GM18907 (cell line): ENCODE results near the gene MVB12B.

Experiments
- ATAC-seq: cut with Tn5 transposase; IDR thresholded peaks from one replicate; pipeline ENCODE4 v1.9.1; 2021; ENCODE audit warnings: mild to moderate bottlenecking, moderate library complexity; ENCODE audit not compliant: unreplicated experiment

Gene MVB12B

GRCh38 chr9:126486276-126486675, 159.6 kb downstream of the MVB12B start:
- no peak for ATAC-seq

GRCh38 chr9:126487856-126488255, 161.2 kb downstream of the MVB12B start:
- ATAC-seq = no peak

- no peak for ATAC-seq
These were observed 161.7 kb downstream of the MVB12B start for GRCh38 chr9:126488310-126488709.

GRCh38 chr9:126488881-126489404, 162.3 kb downstream of the MVB12B start:
- no peak for ATAC-seq

GRCh38 chr9:126489581-126490213, 163.1 kb downstream of the MVB12B start:
- ATAC-seq = no peak

- no peak for ATAC-seq
These were observed 163.6 kb downstream of the MVB12B start for GRCh38 chr9:126490214-126490631.

- no peak for ATAC-seq
These were observed 164.4 kb downstream of the MVB12B start for GRCh38 chr9:126490871-126491567.

- ATAC-seq = no peak
These were observed 164.9 kb downstream of the MVB12B start for GRCh38 chr9:126491568-126491879.

- no peak for ATAC-seq
These were observed 165.3 kb downstream of the MVB12B start for GRCh38 chr9:126491949-126492348.

GRCh38 chr9:126494264-126494663, 167.6 kb downstream of the MVB12B start:
- no peak for ATAC-seq

GRCh38 chr9:126494746-126495145, 168.1 kb downstream of the MVB12B start:
- no peak for ATAC-seq

- ATAC-seq = no peak
These were observed 169.0 kb downstream of the MVB12B start for GRCh38 chr9:126495411-126496180.

GRCh38 chr9:126496181-126496576, 169.6 kb downstream of the MVB12B start:
- no peak for ATAC-seq

GRCh38 chr9:126496781-126497659, 170.4 kb downstream of the MVB12B start:
- ATAC-seq = no peak

GRCh38 chr9:126497660-126498275, 171.1 kb downstream of the MVB12B start:
- no peak for ATAC-seq

- no peak for ATAC-seq
These were observed 171.7 kb downstream of the MVB12B start for GRCh38 chr9:126498331-126498730.

- no peak for ATAC-seq
These were observed 172.6 kb downstream of the MVB12B start for GRCh38 chr9:126499005-126499910.

GRCh38 chr9:126499911-126500599, 173.4 kb downstream of the MVB12B start:
- ATAC-seq = no peak
